ENCODE measurements around the gene TK2.

Gene TK2

GRCh38 chr16:66462912-66463311, 87.0 kb downstream of the TK2 start:
- Histone ChIP-seq H3K9me3 (ENCODE audit: control insufficient read depth, insufficient read depth, low read length) (no peaks in the 10 kb centered on the region), H3K4me1 (ENCODE audit: control insufficient read depth, low read length) (no peaks in the 10 kb centered on the region), H3K79me2 (ENCODE audit: control insufficient read depth, low read length) (no peaks in the 10 kb centered on the region), H3K9me2 (replicated peaks; ENCODE audit: control insufficient read depth, low read length) (no peaks in the 10 kb centered on the region), H3K27ac (ENCODE audit: low read depth, low read length) (no peak overlapping the region), H3K4me2 (ENCODE audit: low read length) (no peak overlapping the region), H3K4me3 (ENCODE audit: low read length) (no peak overlapping the region), H4K20me1 (ENCODE audit: control insufficient read depth, insufficient read depth, low read depth, low read length) (no peaks in the 10 kb centered on the region), H3F3A (ENCODE audit: control insufficient read depth, insufficient read depth) (no peaks in the 10 kb centered on the region), H3K36me3 (ENCODE audit: control insufficient read depth, low read length) (no peaks in the 10 kb centered on the region), H3K27me3 (ENCODE audit: control insufficient read depth, low read length) (peaks cover 14% of the 10 kb centered on the region)
- TF ChIP-seq EZH2phosphoT487 (IDR thresholded peaks at IDR 0.05; ENCODE audit: borderline replicate concordance, low read length) (no peak), CTCF (IDR thresholded peaks at IDR 0.05; ENCODE audit: low read depth, low read length, poor library complexity, severe bottlenecking) (no peak)

- Histone ChIP-seq H3K9me2 (replicated peaks; ENCODE audit: control insufficient read depth, low read length) (no peaks in the 10 kb centered on the region), H3K4me2 (ENCODE audit: low read length) (no peak overlapping the region), H3K27ac (ENCODE audit: low read depth, low read length) (no peak overlapping the region), H3K36me3 (ENCODE audit: control insufficient read depth, low read length) (no peaks in the 10 kb centered on the region), H3K9me3 (ENCODE audit: control insufficient read depth, insufficient read depth, low read length) (no peaks in the 10 kb centered on the region), H3K27me3 (ENCODE audit: control insufficient read depth, low read length) (peaks cover 18% of the 10 kb centered on the region), H3K4me1 (ENCODE audit: control insufficient read depth, low read length) (no peaks in the 10 kb centered on the region), H4K20me1 (ENCODE audit: control insufficient read depth, insufficient read depth, low read depth, low read length) (no peaks in the 10 kb centered on the region), H3K4me3 (ENCODE audit: low read length) (no peak overlapping the region), H3K79me2 (ENCODE audit: control insufficient read depth, low read length) (no peaks in the 10 kb centered on the region), H3F3A (ENCODE audit: control insufficient read depth, insufficient read depth) (no peaks in the 10 kb centered on the region)
- TF ChIP-seq EZH2phosphoT487 (IDR thresholded peaks at IDR 0.05; ENCODE audit: borderline replicate concordance, low read length) (no peak), CTCF (IDR thresholded peaks at IDR 0.05; ENCODE audit: low read depth, low read length, poor library complexity, severe bottlenecking) (no peak)
These were observed 89.2 kb downstream of the TK2 start for GRCh38 chr16:66460703-66461102.

GRCh38 chr16:66459878-66460277, 90.0 kb downstream of the TK2 start:
- no peaks in the 10 kb centered on the region for H3K9me2 ChIP-seq (replicated peaks; ENCODE audit: control insufficient read depth, low read length)
- no peaks in the 10 kb centered on the region for H3K79me2 ChIP-seq (ENCODE audit: control insufficient read depth, low read length)
- H4K20me1 ChIP-seq (ENCODE audit: control insufficient read depth, insufficient read depth, low read depth, low read length), result no peaks in the 10 kb centered on the region
- TF ChIP-seq CTCF (IDR thresholded peaks at IDR 0.05; ENCODE audit: low read depth, low read length, poor library complexity, severe bottlenecking) (no peak), EZH2phosphoT487 (IDR thresholded peaks at IDR 0.05; ENCODE audit: borderline replicate concordance, low read length) (no peak)
- H3F3A ChIP-seq (ENCODE audit: control insufficient read depth, insufficient read depth), result no peaks in the 10 kb centered on the region
- H3K27ac ChIP-seq (ENCODE audit: low read depth, low read length), result no peak overlapping the region
- H3K4me1 ChIP-seq (ENCODE audit: control insufficient read depth, low read length), result no peaks in the 10 kb centered on the region
- H3K4me2 ChIP-seq (ENCODE audit: low read length), result no peak overlapping the region
- H3K9me3 ChIP-seq (ENCODE audit: control insufficient read depth, insufficient read depth, low read length), result no peaks in the 10 kb centered on the region
- H3K36me3 ChIP-seq (ENCODE audit: control insufficient read depth, low read length), result no peaks in the 10 kb centered on the region
- no peak overlapping the region for H3K4me3 ChIP-seq (ENCODE audit: low read length)
- H3K27me3 ChIP-seq (ENCODE audit: control insufficient read depth, low read length), result peaks cover 21% of the 10 kb centered on the region

- Histone ChIP-seq H3K36me3 (ENCODE audit: control insufficient read depth, low read length) (no peaks in the 10 kb centered on the region), H3K9me3 (ENCODE audit: control insufficient read depth, insufficient read depth, low read length) (no peaks in the 10 kb centered on the region), H3K27ac (ENCODE audit: low read depth, low read length) (no peak overlapping the region), H3F3A (ENCODE audit: control insufficient read depth, insufficient read depth) (no peaks in the 10 kb centered on the region), H4K20me1 (ENCODE audit: control insufficient read depth, insufficient read depth, low read depth, low read length) (no peaks in the 10 kb centered on the region), H3K4me1 (ENCODE audit: control insufficient read depth, low read length) (no peaks in the 10 kb centered on the region), H3K4me2 (ENCODE audit: low read length) (no peak overlapping the region), H3K27me3 (ENCODE audit: control insufficient read depth, low read length) (peaks cover 16% of the 10 kb centered on the region), H3K4me3 (ENCODE audit: low read length) (no peak overlapping the region), H3K9me2 (replicated peaks; ENCODE audit: control insufficient read depth, low read length) (no peaks in the 10 kb centered on the region), H3K79me2 (ENCODE audit: control insufficient read depth, low read length) (no peaks in the 10 kb centered on the region)
- TF ChIP-seq EZH2phosphoT487 (IDR thresholded peaks at IDR 0.05; ENCODE audit: borderline replicate concordance, low read length), result no peak
- TF ChIP-seq CTCF (IDR thresholded peaks at IDR 0.05; ENCODE audit: low read depth, low read length, poor library complexity, severe bottlenecking), result no peak
These were observed 91.1 kb downstream of the TK2 start for GRCh38 chr16:66458853-66459252.

Measured in DOHH2 (cell line).